IMR-90 (cell line): ENCODE data around the gene KICS2. TPM values are rescaled to one million over a fixed set of nuclear protein-coding genes. Genes with fewer than 3 reads are reported as not detected.

Experiments used
- ATAC-seq: fragments of 200-7000 bp; cut with Tn5 transposase; 2 replicates; pipeline ENCODE4 v1.9.1; 2020; ENCODE audit warnings: low read depth, mild to moderate bottlenecking, moderate library complexity
- BruUV-seq: library from RNA; stranded (reverse); fragments of 400-500 nt; replicated peaks from 2 replicates; lab custom pipeline; 2021; lab: Mats Ljungman, UMichigan
- CTCF ChIA-PET: fragments of 300-600 bp; formaldehyde crosslinking; extraction: SDS; loops from one replicate; lab custom pipeline; 2021; ENCODE audit warnings: antibody characterized with exemption; lab: Yijun Ruan, JAX
- POLR2A ChIA-PET: fragments of 300-600 bp; sonication (Branson Sonifier 250); formaldehyde crosslinking; loops from one replicate; lab custom pipeline; 2022; ENCODE audit warnings: antibody characterized with exemption; ENCODE audit not compliant: unreplicated experiment; lab: Charles Lee
- DNase-seq: peaks from one replicate; pipeline ENCODE4 v3.0.0; 2013
- H2AFZ ChIP-seq: replicated peaks from 2 replicates; pipeline ENCODE3; 2013; ENCODE audit warnings: low read length, mild to moderate bottlenecking; ENCODE audit not compliant: poor library complexity
- H2AK5ac ChIP-seq: 2 replicates; pipeline ENCODE4 v1.6.1; 2013; ENCODE audit warnings: low read depth, low read length, inconsistent platforms
- H2AK9ac ChIP-seq: replicated peaks from 2 replicates; pipeline ENCODE3; 2013; ENCODE audit warnings: mild to moderate bottlenecking, low read depth, low read length, moderate library complexity; ENCODE audit not compliant: poor library complexity
- H2BK120ac ChIP-seq: 2 replicates; pipeline ENCODE4 v1.6.1; 2013; ENCODE audit warnings: low read depth, low read length, inconsistent platforms
- H2BK15ac ChIP-seq: 3 replicates; pipeline ENCODE4 v1.6.1; 2013; ENCODE audit warnings: low read depth, low read length, inconsistent platforms
- H2BK20ac ChIP-seq: 2 replicates; pipeline ENCODE4 v1.6.1; 2013; ENCODE audit warnings: low read depth, mild to moderate bottlenecking, inconsistent platforms, low read length, moderate library complexity
- H2BK5ac ChIP-seq: 2 replicates; pipeline ENCODE4 v1.6.1; 2013; ENCODE audit warnings: mild to moderate bottlenecking, low read depth, low read length, inconsistent platforms; ENCODE audit not compliant: poor library complexity, severe bottlenecking
- H3K14ac ChIP-seq: replicated peaks from 2 replicates; pipeline ENCODE4 v1.6.1; 2013; ENCODE audit warnings: low read depth, low read length, inconsistent platforms
- H3K18ac ChIP-seq: 2 replicates; pipeline ENCODE4 v1.6.1; 2013; ENCODE audit warnings: low read depth, low read length, control low read depth
- H3K23ac ChIP-seq: 2 replicates; pipeline ENCODE4 v1.6.1; 2013; ENCODE audit warnings: low read depth, low read length, inconsistent platforms
- H3K27ac ChIP-seq: 2 replicates; pipeline ENCODE4 v1.5.1; 2013; ENCODE audit warnings: mild to moderate bottlenecking, control low read depth, low read length; ENCODE audit not compliant: insufficient read depth
- H3K27me3 ChIP-seq: 2 replicates; pipeline ENCODE4 v1.6.1; 2013; ENCODE audit warnings: low read length; ENCODE audit not compliant: control insufficient read depth, insufficient read depth
- H3K36me3 ChIP-seq: 2 replicates; pipeline ENCODE4 v1.6.1; 2013; ENCODE audit warnings: low read length, mixed read lengths; ENCODE audit not compliant: control insufficient read depth, insufficient read depth
- H3K4ac ChIP-seq: 2 replicates; pipeline ENCODE4 v1.6.1; 2013; ENCODE audit warnings: low read depth, low read length, inconsistent platforms
- H3K4me1 ChIP-seq: 2 replicates; pipeline ENCODE4 v1.6.1; 2013; ENCODE audit warnings: low read length, mixed read lengths; ENCODE audit not compliant: control insufficient read depth, insufficient read depth
- H3K4me2 ChIP-seq: 2 replicates; pipeline ENCODE4 v1.6.1; 2013; ENCODE audit warnings: low read depth, mild to moderate bottlenecking, control low read depth, low read length, moderate library complexity
- H3K4me3 ChIP-seq: 2 replicates; pipeline ENCODE4 v1.5.1; 2013; ENCODE audit warnings: low read depth, mild to moderate bottlenecking, control low read depth, low read length, moderate library complexity; ENCODE audit not compliant: insufficient read depth
- H3K56ac ChIP-seq: 2 replicates; pipeline ENCODE4 v1.6.1; 2013; ENCODE audit warnings: low read length, inconsistent platforms; ENCODE audit not compliant: insufficient read depth; ENCODE audit errors: extremely low read depth
- H3K79me1 ChIP-seq, 2 experiments: 2 replicates each; pipeline ENCODE4 v1.6.1; 2013; ENCODE audit warnings: low read length in 2 of 2, inconsistent platforms in 1 of 2, low read depth in 1 of 2
- H3K9ac ChIP-seq: 2 replicates; pipeline ENCODE4 v1.6.1; 2013; ENCODE audit warnings: low read depth, low read length, control low read depth
- H3K9me1 ChIP-seq: 2 replicates; pipeline ENCODE4 v1.6.1; 2013; ENCODE audit warnings: low read length, inconsistent platforms; ENCODE audit not compliant: insufficient read depth
- H3K9me3 ChIP-seq: 2 replicates; pipeline ENCODE4 v1.6.1; 2013; ENCODE audit warnings: low read length; ENCODE audit not compliant: control insufficient read depth, insufficient read depth
- H4K20me1 ChIP-seq: 2 replicates; pipeline ENCODE4 v1.6.1; 2013; ENCODE audit warnings: low read length, inconsistent platforms; ENCODE audit not compliant: insufficient read depth
- H4K5ac ChIP-seq: 2 replicates; pipeline ENCODE4 v1.6.1; 2013; ENCODE audit warnings: mild to moderate bottlenecking, low read depth, low read length, control low read depth
- H4K8ac ChIP-seq, 2 experiments: 2 replicates each; pipeline ENCODE4 v1.6.1; 2013; ENCODE audit warnings: low read depth in 2 of 2, low read length in 2 of 2, control low read depth in 1 of 2, inconsistent platforms in 1 of 2
- H4K91ac ChIP-seq: 2 replicates; pipeline ENCODE4 v1.6.1; 2013; ENCODE audit warnings: low read depth, low read length, inconsistent platforms; ENCODE audit not compliant: insufficient read depth
- BHLHE40 ChIP-seq: fragments of 150-350 bp; IDR thresholded peaks from 2 replicates; pipeline ENCODE4 v1.6.1; 2016; ENCODE audit warnings: mild to moderate bottlenecking, low read depth, low read length
- CEBPB ChIP-seq: IDR thresholded peaks from 2 replicates; pipeline ENCODE4 v1.6.1; 2012; ENCODE audit warnings: low read depth, low read length, improper control_type of control experiment
- CHD1 ChIP-seq: IDR thresholded peaks from 2 replicates; pipeline ENCODE4 v1.6.1; 2012; ENCODE audit warnings: low read depth, low read length, improper control_type of control experiment
- FOS ChIP-seq: fragments of 150-350 bp; IDR thresholded peaks from 2 replicates; pipeline ENCODE4 v1.6.1; 2016; ENCODE audit warnings: low read depth, low read length
- MAFK ChIP-seq: IDR thresholded peaks from 2 replicates; pipeline ENCODE4 v1.6.1; 2012; ENCODE audit warnings: low read depth, low read length, improper control_type of control experiment
- MAZ ChIP-seq: IDR thresholded peaks from 2 replicates; pipeline ENCODE4 v1.6.1; 2012; ENCODE audit warnings: low read depth, mild to moderate bottlenecking, low read length, improper control_type of control experiment, moderate library complexity, borderline replicate concordance
- MXI1 ChIP-seq: IDR thresholded peaks from 2 replicates; pipeline ENCODE4 v1.6.1; 2012; ENCODE audit warnings: low read depth, mild to moderate bottlenecking, low read length, moderate library complexity, borderline replicate concordance
- NFE2L2 ChIP-seq: fragments of 150-350 bp; IDR thresholded peaks from 2 replicates; pipeline ENCODE4 v1.6.1; 2016; ENCODE audit warnings: low read depth, mild to moderate bottlenecking, low read length
- POLR2A ChIP-seq: IDR thresholded peaks from 2 replicates; pipeline ENCODE4 v1.6.1; 2012; ENCODE audit warnings: mild to moderate bottlenecking, low read depth, low read length
- RAD21 ChIP-seq: IDR thresholded peaks from 2 replicates; pipeline ENCODE4 v1.6.1; 2012; ENCODE audit warnings: low read length, improper control_type of control experiment
- RFX5 ChIP-seq: IDR thresholded peaks from 2 replicates; pipeline ENCODE4 v1.8.0; 2012; ENCODE audit warnings: low read depth, mild to moderate bottlenecking, low read length, moderate library complexity
- whole genome bisulfite sequencing, 2 experiments: methylation state at CpG; one replicate each; pipeline versions ENCODE4 v1.1.5 to v1.1.7; 2013; ENCODE audit warnings: missing lambda C conversion rate in 2 of 2; ENCODE audit not compliant: insufficient read length in 1 of 2; ENCODE audit errors: extremely low coverage in 2 of 2; 5-methylcytosine and 5-hydroxymethylcytosine counted together
- dilution Hi-C: fragments of 300-500 bp; cut with HindIII; formaldehyde crosslinking; loops from one replicate; pipeline ENCODE4 v1.14.3; 2018; ENCODE audit warnings: low sequenced_read_pairs; ENCODE audit not compliant: unreplicated experiment
- in situ Hi-C: fragments of 300-500 bp; cut with MboI; formaldehyde crosslinking; loops from 3 replicates; pipeline ENCODE4 v1.14.3; 2019; ENCODE audit warnings: low sequenced_read_pairs, inconsistent platforms, mixed read lengths
- intact Hi-C: fragments of 100-400 bp; cut with micrococcal nuclease; formaldehyde crosslinking; loops from 2 replicates; pipeline ENCODE4 v1.10.0; 2022
- polyA plus RNA-seq, 3 experiments: library from polyadenylated mRNA; depleted of rRNA; stranded (reverse); fragments of >200 nt; gene quantifications; 2 replicates each; pipeline ENCODE4 v1.2.3, GENCODE V29; 2012; ENCODE audit warnings: low replicate concordance in 1 of 3
- total RNA-seq: library from RNA; depleted of rRNA; stranded (reverse); fragments of >200 nt; gene quantifications from 2 replicates; pipeline ENCODE4 v1.2.3, GENCODE V29; 2012
- TF ChIP-seq, protein P1 (sequence below): fragments of 150-350 bp; IDR thresholded peaks from 2 replicates; pipeline ENCODE4 v1.6.1; 2017; ENCODE audit warnings: mild to moderate bottlenecking, antibody characterized with exemption, low read length, low read depth
- TF ChIP-seq, protein P2 (sequence below): fragments of 150-350 bp; IDR thresholded peaks from 2 replicates; pipeline ENCODE4 v1.6.1; 2016; ENCODE audit warnings: low read depth, mild to moderate bottlenecking, low read length, moderate library complexity, borderline replicate concordance
- TF ChIP-seq, protein P3 (sequence below): conservative IDR thresholded peaks from 2 replicates; pipeline ENCODE4 v1.5.1; 2012; ENCODE audit warnings: mild to moderate bottlenecking, low read depth, low read length, improper control_type of control experiment

Gene KICS2
- total and polyA plus RNA-seq, 2 of the 4 experiments (the other 2 are of a cell fraction): 2.4 to 6.1 TPM

DNA sequence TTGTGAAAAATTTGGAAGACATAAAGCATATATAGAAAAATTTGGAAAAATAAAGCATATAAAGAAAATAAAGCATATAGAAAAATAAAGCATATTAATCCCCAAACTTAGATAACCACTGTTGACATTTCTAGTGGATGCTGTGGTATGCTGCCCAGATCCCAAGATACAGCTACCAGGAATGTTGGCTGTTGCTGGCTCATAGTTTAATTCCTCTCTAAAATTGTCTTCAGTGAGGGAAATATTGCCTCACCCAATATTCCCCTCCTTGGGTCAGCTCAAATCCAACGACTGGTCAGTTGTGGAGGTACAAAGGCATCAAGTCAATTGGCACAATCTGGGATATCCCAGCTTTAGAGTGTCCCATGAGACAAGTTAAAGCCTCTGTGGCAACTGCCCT is 10.1 kb upstream of the KICS2 start:
- Histone ChIP-seq H2BK20ac (no peak overlapping the region), H3K4me3 (no peak overlapping the region), H3K4me2 (no peak overlapping the region), H3K23ac (no peak overlapping the region), H3K56ac (no peak overlapping the region), H2BK15ac (no peak overlapping the region), H3K79me1 (no peaks in the 10 kb centered on the region), H2BK5ac (no peak overlapping the region), H3K36me3 (no peaks in the 10 kb centered on the region), H2AK5ac (no peak overlapping the region), H4K91ac (no peak overlapping the region), H4K8ac (no peak overlapping the region), H3K9ac (no peak overlapping the region), H4K5ac (no peak overlapping the region), H3K27ac (no peak overlapping the region), H2BK120ac (no peak overlapping the region), H2AFZ (peak overlapping the region; percentile 13), H3K14ac (no peak overlapping the region; the same call in 1 of the 2 replicates), H3K27me3 (no peaks in the 10 kb centered on the region), H3K4ac (no peak overlapping the region), H3K18ac (no peak overlapping the region), H3K4me1 (peaks cover 2% of the 10 kb centered on the region), H3K9me1 (no peaks in the 10 kb centered on the region), H4K20me1 (no peaks in the 10 kb centered on the region), H3K9me3 (no peaks in the 10 kb centered on the region), H2AK9ac (peak overlapping the region; percentile 33)
- ChIA-PET POLR2A (interaction anchor here (0.6 kb wide), 1 partner anchor 387 kb away, joined by 3 read pairs; no protein-coding TSS in a partner anchor), CTCF (interaction anchor here (0.6 kb wide), 1 partner anchor 131 kb away, joined by 5 read pairs; no protein-coding TSS in a partner anchor)
- DNase-seq: no peak
- dilution Hi-C loops: no loop called here
- WGBS, 2 experiments: 71% methylated on average over 1 of the region's 1 CpG; no CpG with 5 or more reads in 1 of the 2 experiments
- intact Hi-C loops: no loop called here
- no TSS peak for BruUV-seq
- in situ Hi-C loops: no loop called here
- peak; percentile 64 for ATAC-seq
- TF ChIP-seq POLR2A (no peak), MAFK (no peak), MAZ (no peak), BHLHE40 (no peak), CHD1 (no peak), CEBPB (no peak), RAD21 (no peak), RFX5 (no peak), FOS (no peak), NFE2L2 (no peak), MXI1 (no peak)
- TF ChIP-seq, protein P1, sequence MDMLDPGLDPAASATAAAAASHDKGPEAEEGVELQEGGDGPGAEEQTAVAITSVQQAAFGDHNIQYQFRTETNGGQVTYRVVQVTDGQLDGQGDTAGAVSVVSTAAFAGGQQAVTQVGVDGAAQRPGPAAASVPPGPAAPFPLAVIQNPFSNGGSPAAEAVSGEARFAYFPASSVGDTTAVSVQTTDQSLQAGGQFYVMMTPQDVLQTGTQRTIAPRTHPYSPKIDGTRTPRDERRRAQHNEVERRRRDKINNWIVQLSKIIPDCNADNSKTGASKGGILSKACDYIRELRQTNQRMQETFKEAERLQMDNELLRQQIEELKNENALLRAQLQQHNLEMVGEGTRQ: no peak
- TF ChIP-seq, protein P2, sequence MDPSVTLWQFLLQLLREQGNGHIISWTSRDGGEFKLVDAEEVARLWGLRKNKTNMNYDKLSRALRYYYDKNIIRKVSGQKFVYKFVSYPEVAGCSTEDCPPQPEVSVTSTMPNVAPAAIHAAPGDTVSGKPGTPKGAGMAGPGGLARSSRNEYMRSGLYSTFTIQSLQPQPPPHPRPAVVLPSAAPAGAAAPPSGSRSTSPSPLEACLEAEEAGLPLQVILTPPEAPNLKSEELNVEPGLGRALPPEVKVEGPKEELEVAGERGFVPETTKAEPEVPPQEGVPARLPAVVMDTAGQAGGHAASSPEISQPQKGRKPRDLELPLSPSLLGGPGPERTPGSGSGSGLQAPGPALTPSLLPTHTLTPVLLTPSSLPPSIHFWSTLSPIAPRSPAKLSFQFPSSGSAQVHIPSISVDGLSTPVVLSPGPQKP: no peak
- TF ChIP-seq, protein P3, sequence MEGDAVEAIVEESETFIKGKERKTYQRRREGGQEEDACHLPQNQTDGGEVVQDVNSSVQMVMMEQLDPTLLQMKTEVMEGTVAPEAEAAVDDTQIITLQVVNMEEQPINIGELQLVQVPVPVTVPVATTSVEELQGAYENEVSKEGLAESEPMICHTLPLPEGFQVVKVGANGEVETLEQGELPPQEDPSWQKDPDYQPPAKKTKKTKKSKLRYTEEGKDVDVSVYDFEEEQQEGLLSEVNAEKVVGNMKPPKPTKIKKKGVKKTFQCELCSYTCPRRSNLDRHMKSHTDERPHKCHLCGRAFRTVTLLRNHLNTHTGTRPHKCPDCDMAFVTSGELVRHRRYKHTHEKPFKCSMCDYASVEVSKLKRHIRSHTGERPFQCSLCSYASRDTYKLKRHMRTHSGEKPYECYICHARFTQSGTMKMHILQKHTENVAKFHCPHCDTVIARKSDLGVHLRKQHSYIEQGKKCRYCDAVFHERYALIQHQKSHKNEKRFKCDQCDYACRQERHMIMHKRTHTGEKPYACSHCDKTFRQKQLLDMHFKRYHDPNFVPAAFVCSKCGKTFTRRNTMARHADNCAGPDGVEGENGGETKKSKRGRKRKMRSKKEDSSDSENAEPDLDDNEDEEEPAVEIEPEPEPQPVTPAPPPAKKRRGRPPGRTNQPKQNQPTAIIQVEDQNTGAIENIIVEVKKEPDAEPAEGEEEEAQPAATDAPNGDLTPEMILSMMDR: no peak
